Activated CD4-positive, alpha-beta memory T cell treated with anti-CD3 and anti-CD28 coated beads, Interleukin-2, amount 10 ng/mL, durations not matched to agents 7 days and 5 days (primary cell): ENCODE data around the gene JMJD6. TPM values are rescaled to one million over a fixed set of nuclear protein-coding genes. Genes with fewer than 3 reads are reported as not detected.
"Not testable (repeated sequence)": the region's sequence is repeated elsewhere in the genome, so short reads cannot be mapped to it uniquely, and the experiment has no call there.

Source experiments
- CTCF ChIA-PET: fragments of 350-600 bp; sonication (Branson Sonifier 250); formaldehyde crosslinking; loops from one replicate; lab custom pipeline; 2021; ENCODE audit warnings: antibody characterized with exemption, inconsistent platforms; lab: Charles Lee
- POLR2A ChIA-PET: fragments of 350-600 bp; sonication (Branson Sonifier 250); formaldehyde crosslinking; loops from one replicate; lab custom pipeline; 2021; ENCODE audit warnings: antibody characterized with exemption; lab: Charles Lee
- DNase-seq: peaks from one replicate; pipeline ENCODE4 v3.0.0-alpha.2; 2020
- H3K27ac Mint-ChIP-seq: one replicate; pipeline ENCODE4 v1.8.0; 2021; ENCODE audit warnings: mild to moderate bottlenecking, mixed read lengths
- H3K27me3 Mint-ChIP-seq: one replicate; pipeline ENCODE4 v1.8.0; 2021; ENCODE audit warnings: mixed read lengths
- H3K36me3 Mint-ChIP-seq: one replicate; pipeline ENCODE4 v1.8.0; 2021; ENCODE audit warnings: low read depth, mixed read lengths
- H3K4me1 Mint-ChIP-seq: one replicate; pipeline ENCODE4 v1.8.0; 2021; ENCODE audit warnings: mixed read lengths
- H3K4me3 Mint-ChIP-seq: one replicate; pipeline ENCODE4 v1.8.0; 2021; ENCODE audit warnings: mild to moderate bottlenecking, mixed read lengths
- H3K9me3 Mint-ChIP-seq: one replicate; pipeline ENCODE4 v1.8.0; 2021; ENCODE audit warnings: mixed read lengths
- total RNA-seq, 2 experiments: library from RNA; stranded (reverse); gene quantifications; one replicate each; pipeline ENCODE4 v1.2.3, GENCODE V29; 2021

JMJD6 gene
- total RNA-seq, 2 experiments from 2014 or later = 66.8 to 68.0 TPM

DNA sequence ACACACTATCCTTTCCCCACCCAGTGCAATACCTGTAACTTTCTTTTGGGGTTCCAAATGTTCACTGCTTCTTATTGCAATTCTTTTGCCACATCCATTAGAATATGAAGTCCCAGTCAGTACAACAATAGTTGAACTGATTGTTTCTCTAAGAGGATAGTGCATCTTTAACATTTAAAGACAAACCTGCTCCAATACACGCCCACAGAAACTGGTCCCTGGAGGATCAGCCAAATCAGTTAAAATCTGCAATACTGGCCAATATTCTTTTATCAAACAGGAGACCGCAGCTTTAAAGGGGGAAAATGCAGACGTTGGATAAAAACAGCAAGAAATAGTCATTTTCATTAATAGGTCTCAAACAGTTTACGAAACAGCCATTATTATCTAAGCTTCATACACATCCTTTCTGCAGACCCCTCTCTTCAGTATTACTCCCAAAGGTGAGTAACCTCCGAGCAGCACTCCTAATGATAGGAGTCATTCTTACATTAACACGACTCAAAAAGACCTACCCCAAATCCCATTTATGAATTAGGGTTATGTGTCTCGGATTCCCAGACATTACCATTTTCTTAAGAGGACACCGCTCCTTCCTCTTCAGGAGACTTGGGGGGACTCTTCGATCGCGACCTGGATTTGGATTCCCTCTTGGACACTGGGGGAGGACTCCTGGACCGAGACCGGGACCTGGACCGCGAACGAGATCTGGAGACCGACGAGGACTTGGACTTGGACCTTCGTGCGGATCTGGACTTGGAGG lies 9.4 kb upstream of the JMJD6 start:
- DNase-seq = no peak
- Mint-ChIP-seq H3K9me3 (no peaks in the 10 kb centered on the region), H3K27me3 (no peaks in the 10 kb centered on the region), H3K36me3 (peaks cover 53% of the 10 kb centered on the region), H3K4me1 (peaks cover 57% of the 10 kb centered on the region), H3K4me3 (peak overlapping the region; percentile 93), H3K27ac (peak overlapping the region; percentile 91)
- POLR2A ChIA-PET = interaction anchor here (1.0 to 6.5 kb wide), 15 partner anchors 9 to 724 kb away, joined by 3 to 248 read pairs (median 7); partner anchors contain the start of genes JMJD6 and METTL23
- CTCF ChIA-PET = interaction anchor here (1.8 kb wide), 1 partner anchor 9 kb away, joined by 12 read pairs; the partner anchor contains the start of genes JMJD6 and METTL23

DNA sequence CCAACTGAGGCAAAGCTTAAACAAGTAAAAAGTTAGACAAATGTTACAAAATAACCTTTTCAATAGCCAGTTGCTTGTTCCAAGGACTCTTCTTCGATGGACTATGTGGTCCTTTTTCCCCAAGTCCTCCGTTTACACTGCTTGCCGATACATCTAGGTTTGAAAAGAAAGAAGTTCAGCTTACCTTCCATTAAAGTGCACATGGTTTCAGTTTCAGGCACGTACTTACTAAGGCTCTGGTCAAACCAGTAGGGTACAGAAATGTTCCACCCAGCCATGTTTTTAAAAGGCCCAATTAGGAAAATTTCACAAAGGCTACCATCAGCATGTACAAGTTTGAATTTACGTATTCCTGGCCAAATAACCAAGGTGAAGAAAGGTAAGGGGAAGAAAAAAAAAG lies 8.6 kb upstream of the JMJD6 start:
- no peaks in the 10 kb centered on the region for H3K9me3 Mint-ChIP-seq
- no peak for DNase-seq
- POLR2A ChIA-PET = interaction anchor here (0.6 to 6.5 kb wide), 15 partner anchors 8 to 725 kb away, joined by 3 to 248 read pairs (median 5); partner anchors contain the start of genes JMJD6 and METTL23

DNA sequence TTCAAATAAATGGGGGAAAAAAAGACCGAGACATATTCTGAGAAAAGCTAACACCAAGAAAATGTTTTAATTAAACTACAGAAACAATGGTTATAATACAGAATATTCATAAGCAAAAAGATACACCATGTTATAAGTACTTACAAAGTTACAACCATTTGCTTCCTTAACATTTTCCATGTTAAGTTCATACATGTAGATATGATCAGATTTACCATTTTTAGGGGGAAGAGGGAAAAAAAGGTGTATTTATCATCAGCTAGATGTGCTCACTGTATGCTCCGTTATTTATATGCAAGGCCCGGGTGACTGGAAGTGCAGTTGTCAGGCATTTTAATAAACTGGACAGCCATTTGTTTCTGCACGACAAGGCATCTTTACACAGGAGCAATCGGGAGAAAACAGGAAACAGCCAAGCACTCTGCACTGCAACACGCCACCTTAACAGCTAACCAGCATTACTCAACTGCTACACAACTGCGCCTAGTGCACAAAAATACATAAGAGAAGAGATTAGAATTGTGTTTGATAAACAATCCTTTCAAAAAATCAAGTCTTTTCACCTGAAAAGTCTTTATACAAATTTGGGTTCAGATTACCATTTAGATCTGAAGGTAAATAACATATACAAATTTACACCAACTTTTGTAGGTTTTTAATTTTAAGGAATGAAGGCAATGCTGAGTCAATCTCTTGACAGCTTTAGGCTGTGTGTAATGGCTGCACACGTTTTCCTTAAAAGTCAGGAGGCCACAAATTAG lies 7.9 kb upstream of the JMJD6 start:
- Mint-ChIP-seq H3K27ac (peak overlapping the region; percentile 91), H3K27me3 (no peaks in the 10 kb centered on the region), H3K4me1 (peaks cover 57% of the 10 kb centered on the region), H3K9me3 (no peaks in the 10 kb centered on the region), H3K36me3 (peaks cover 62% of the 10 kb centered on the region), H3K4me3 (peak overlapping the region; percentile 93)
- ChIA-PET POLR2A (interaction anchor here (0.6 to 6.5 kb wide), 13 partner anchors 7 to 726 kb away, joined by 3 to 248 read pairs (median 7); partner anchors contain the start of genes JMJD6 and METTL23), CTCF (interaction anchor here (1.1 to 1.8 kb wide), 3 partner anchors 7 to 21 kb away, joined by 3 to 12 read pairs (median 4); partner anchors contain the start of genes JMJD6 and METTL23)
- DNase-seq = peak; percentile 42

More for the DNA sequence above, 8.6 kb upstream of the JMJD6 start:
- peak overlapping the region; percentile 93 for H3K4me3 Mint-ChIP-seq
- CTCF ChIA-PET = interaction anchor here (1.8 kb wide), 1 partner anchor 8 kb away, joined by 12 read pairs; the partner anchor contains the start of genes JMJD6 and METTL23
- H3K36me3 Mint-ChIP-seq = peaks cover 57% of the 10 kb centered on the region
- H3K27ac Mint-ChIP-seq = peak overlapping the region; percentile 91
- H3K27me3 Mint-ChIP-seq = no peaks in the 10 kb centered on the region
- H3K4me1 Mint-ChIP-seq = peaks cover 55% of the 10 kb centered on the region

DNA sequence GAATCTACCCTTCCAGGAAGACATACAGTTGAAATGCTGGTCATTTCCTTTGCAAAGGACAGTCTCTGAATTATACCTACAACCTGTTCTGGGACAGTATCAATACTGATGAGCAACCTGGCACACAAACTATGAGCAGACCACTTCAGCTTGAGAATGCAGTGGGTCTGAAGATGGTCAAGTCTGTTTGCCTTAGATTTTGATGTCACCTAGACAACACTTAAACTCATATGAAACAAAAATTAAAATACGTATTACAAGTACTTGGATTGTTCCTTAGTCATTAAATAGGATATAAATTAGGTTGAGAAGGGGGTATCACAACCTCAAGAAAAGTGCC lies 7.2 kb upstream of the JMJD6 start:
- no peak for DNase-seq
- H3K4me3 Mint-ChIP-seq = peak overlapping the region; percentile 93
- no peaks in the 10 kb centered on the region for H3K9me3 Mint-ChIP-seq
- ChIA-PET POLR2A (interaction anchor here (1.0 to 6.5 kb wide), 8 partner anchors 6 to 462 kb away, joined by 3 to 248 read pairs (median 6); partner anchors contain the start of genes JMJD6 and METTL23), CTCF (interaction anchor here (1.1 to 1.2 kb wide), 2 partner anchors 19 to 20 kb away, joined by 3 to 4 read pairs; no protein-coding TSS in a partner anchor)
- no peaks in the 10 kb centered on the region for H3K27me3 Mint-ChIP-seq
- peak overlapping the region; percentile 91 for H3K27ac Mint-ChIP-seq
- H3K4me1 Mint-ChIP-seq = peaks cover 56% of the 10 kb centered on the region
- peaks cover 64% of the 10 kb centered on the region for H3K36me3 Mint-ChIP-seq

DNA sequence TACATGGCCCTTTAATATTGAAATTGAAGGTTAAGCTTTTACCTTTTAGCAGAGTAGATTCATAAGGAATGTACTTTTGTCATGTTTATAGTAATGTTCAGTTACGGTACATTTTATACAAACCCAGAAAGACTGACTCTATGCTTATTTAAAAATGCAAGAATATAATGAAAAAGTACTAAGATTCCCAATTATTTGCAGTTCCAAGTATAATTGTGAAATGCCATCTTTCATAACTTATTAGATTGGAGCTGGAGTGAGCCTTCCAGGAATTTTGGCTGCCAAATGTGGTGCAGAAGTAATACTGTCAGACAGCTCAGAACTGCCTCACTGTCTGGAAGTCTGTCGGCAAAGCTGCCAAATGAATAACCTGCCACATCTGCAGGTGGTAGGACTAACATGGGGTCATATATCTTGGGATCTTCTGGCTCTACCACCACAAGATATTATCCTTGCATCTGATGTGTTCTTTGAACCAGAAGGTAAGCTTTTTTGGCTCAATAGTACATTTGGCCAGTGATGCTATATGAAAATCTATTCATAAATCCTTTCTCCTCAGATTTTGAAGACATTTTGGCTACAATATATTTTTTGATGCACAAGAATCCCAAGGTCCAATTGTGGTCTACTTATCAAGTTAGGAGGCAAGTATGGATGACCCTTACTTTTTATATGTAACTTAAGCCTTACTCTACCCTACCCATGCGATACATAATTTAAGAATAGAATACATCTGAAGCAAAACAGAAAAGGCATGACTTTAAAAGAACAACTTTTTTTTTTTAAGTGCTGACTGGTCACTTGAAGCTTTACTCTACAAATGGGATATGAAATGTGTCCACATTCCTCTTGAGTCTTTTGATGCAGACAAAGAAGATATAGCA lies 6.6 kb upstream of the JMJD6 start:
- no peaks in the 10 kb centered on the region for H3K9me3 Mint-ChIP-seq
- DNase-seq = no peak
- CTCF ChIA-PET = interaction anchor here (1.1 kb wide), 1 partner anchor 19 kb away, joined by 4 read pairs; no protein-coding TSS in a partner anchor
- H3K27ac Mint-ChIP-seq = peak overlapping the region; percentile 91
- POLR2A ChIA-PET = interaction anchor here (1.0 to 2.6 kb wide), 9 partner anchors 10 to 175 kb away, joined by 3 to 11 read pairs (median 3); no protein-coding TSS in a partner anchor
- H3K4me1 Mint-ChIP-seq = peaks cover 56% of the 10 kb centered on the region
- peak overlapping the region; percentile 93 for H3K4me3 Mint-ChIP-seq
- peaks cover 64% of the 10 kb centered on the region for H3K36me3 Mint-ChIP-seq
- H3K27me3 Mint-ChIP-seq = no peaks in the 10 kb centered on the region

DNA sequence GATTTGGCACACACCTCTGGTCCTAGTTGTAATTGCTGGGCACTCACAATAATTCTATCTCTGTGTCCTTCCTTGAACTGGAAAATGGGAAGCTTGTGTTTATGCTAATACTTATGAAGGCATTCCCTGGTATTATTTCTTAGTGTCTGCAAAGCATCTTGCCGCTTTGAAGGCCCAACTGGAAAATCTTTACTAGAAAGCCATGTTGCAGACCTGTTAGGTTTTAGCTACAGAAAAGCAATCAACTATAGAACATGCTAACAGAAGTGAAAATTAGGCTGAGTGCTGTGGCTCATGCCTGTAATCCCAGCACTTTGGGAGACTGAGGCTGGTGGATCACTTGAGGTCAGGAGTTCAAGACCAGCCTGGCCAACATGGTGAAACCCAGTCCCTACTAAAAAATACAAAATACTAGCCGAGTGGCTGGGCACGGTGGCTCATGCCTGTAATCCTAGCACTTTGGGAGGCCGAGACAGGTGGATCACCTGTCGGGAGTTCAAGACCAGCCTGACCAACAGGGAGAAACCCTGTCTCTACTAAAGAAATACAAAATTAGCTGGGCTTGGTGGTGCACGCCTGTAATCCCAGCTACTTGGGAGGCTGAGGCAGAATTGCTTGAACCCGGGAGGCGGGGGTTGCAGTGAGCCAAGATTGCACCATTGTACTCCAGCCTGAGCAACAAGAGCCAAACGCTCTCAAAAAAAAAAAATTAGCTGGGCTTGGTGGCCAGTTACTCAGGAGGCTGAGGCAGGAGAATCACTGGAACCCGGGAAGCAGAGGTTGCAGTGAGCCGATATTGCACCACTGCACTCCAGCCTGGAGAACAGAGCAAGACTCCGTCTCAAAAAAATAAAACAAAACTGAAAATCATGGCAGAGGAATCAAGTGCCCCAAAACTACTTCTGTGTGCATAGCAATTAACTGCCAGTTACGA lies 5.7 kb upstream of the JMJD6 start:
- ChIA-PET POLR2A (interaction anchor here (0.9 to 2.5 kb wide), 12 partner anchors 9 to 174 kb away, joined by 3 to 11 read pairs (median 3); no protein-coding TSS in a partner anchor), CTCF (interaction anchor here (1.5 kb wide), 1 partner anchor 174 kb away, joined by 4 read pairs; no protein-coding TSS in a partner anchor)
- H3K4me3 Mint-ChIP-seq, DNase-seq, H3K27me3 Mint-ChIP-seq, H3K9me3 Mint-ChIP-seq: not testable (repeated sequence)
- peaks cover 56% of the 10 kb centered on the region for H3K4me1 Mint-ChIP-seq
- peak overlapping the region; percentile 45 for H3K27ac Mint-ChIP-seq
- H3K36me3 Mint-ChIP-seq = peaks cover 71% of the 10 kb centered on the region

DNA sequence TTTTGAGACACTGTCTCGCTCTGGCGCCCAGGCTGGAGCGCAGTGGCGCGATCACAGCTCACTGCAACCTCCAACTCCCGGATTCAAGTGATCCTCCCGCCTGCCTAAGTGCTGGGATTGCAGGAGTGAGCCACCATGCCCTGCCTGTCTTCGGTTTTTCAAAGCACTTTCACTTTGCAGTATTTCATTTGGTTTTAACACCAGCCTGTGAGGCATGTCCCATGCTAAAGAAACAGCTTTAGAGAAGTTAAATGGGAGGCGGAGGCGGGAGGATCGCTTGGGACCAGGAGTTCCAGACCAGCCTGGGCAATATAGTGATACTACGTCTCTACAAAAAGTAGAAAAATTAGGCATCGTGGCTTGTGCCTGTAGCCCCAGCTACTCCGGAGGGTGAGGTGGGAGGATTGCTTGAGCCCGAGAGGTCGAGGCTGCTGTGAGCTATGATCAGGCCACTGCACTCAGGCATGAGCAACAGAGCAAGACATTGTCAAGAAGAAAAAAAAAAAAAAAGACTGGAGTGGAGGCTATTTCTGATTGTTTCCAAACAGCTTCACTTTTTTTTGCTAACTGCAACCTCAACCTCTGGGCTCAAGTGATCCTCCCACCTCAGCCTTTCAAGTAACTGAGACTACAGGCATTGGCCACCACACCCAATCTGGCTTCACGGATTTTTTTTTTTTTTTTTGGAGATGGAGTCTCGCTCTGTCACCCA lies 1.5 kb upstream of the JMJD6 start:
- Mint-ChIP-seq H3K9me3 (no peaks in the 10 kb centered on the region), H3K4me1 (peaks cover 59% of the 10 kb centered on the region), H3K4me3 (peak overlapping the region; percentile 91), H3K27me3 (no peaks in the 10 kb centered on the region), H3K36me3 (peaks cover 67% of the 10 kb centered on the region), H3K27ac (peak overlapping the region; percentile 94)
- ChIA-PET POLR2A (interaction anchor here (0.7 to 6.0 kb wide), 18 partner anchors 9 to 361 kb away, joined by 3 to 248 read pairs (median 4); partner anchors contain the start of genes MFSD11, MGAT5B, SRSF2 and ST6GALNAC1), CTCF (interaction anchor here (0.6 to 5.2 kb wide), 9 partner anchors 7 to 170 kb away, joined by 3 to 36 read pairs (median 4); partner anchors contain the start of genes MFSD11 and SRSF2)
- peak; percentile 35 for DNase-seq

DNA sequence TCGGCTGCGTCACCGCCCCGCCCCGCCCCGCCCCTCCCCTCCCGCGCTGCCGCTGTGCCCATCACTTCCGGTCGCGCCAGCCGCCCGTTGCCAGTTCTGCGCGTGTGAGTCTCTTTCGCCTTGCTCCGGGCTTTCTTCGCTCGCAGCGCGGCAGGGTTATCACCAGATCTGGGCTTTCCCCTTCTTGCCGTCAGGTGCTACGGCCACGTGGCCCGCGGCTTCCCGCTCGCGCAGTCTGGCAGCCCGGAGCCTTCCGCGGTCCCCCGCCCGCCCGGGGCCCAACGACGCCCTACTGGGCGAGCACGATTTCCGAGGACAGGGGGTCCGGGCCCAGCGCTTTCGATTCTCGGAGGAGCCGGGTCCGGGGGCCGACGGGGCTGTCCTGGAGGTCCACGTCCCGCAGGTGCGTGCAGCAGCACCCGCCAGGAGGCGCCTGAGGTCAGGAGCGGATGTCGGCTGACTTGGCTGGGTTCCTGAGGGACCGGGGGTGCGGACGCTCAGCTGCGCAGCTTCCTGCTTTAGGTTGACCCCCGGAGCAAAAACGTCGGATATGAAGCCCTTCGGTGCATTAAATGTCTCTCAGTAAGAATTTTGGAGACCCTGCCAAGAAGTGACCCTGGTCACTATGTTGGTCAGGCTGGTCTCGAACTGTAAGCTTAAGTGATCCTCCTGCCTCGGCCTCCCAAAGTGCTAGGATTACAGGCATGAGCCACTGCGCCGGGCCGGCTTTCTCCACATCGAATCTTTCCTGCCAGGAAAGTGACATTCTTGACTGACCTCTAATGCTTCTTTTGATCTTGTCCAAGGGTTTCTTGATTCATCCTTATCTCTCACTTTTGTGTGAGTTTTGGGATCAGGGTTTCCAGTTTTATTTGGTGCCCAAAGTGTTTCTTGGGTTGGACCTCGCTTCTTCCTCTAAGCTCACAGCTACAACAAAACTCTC lies 641 bp upstream of the JMJD6 start, which contains the start of gene METTL23:
TSS of gene METTL23 (plus strand) at position 64 of the 943 bp plus-strand sequence. CDS start 2,872 bp downstream, outside the sequence.
- H3K27ac Mint-ChIP-seq = peak within 1 kb of the TSS; percentile 94
- ChIA-PET CTCF (interaction anchor here (0.6 to 5.2 kb wide), 7 partner anchors 8 to 170 kb away, joined by 3 to 36 read pairs (median 8); partner anchors contain the start of genes MFSD11 and SRSF2), POLR2A (interaction anchor here (0.7 to 6.0 kb wide), 22 partner anchors 10 to 362 kb away, joined by 3 to 248 read pairs (median 4); partner anchors contain the start of genes MFSD11, MGAT5B, SRSF2 and ST6GALNAC1)
- no peaks in the 10 kb centered on the region for H3K9me3 Mint-ChIP-seq
- H3K27me3 Mint-ChIP-seq = no peaks in the 10 kb centered on the region
- H3K36me3 Mint-ChIP-seq = peaks cover 70% of the 10 kb centered on the region
- H3K4me1 Mint-ChIP-seq = peaks cover 58% of the 10 kb centered on the region
- peak; percentile 83 for DNase-seq
- peak within 1 kb of the TSS; percentile 91 for H3K4me3 Mint-ChIP-seq

DNA sequence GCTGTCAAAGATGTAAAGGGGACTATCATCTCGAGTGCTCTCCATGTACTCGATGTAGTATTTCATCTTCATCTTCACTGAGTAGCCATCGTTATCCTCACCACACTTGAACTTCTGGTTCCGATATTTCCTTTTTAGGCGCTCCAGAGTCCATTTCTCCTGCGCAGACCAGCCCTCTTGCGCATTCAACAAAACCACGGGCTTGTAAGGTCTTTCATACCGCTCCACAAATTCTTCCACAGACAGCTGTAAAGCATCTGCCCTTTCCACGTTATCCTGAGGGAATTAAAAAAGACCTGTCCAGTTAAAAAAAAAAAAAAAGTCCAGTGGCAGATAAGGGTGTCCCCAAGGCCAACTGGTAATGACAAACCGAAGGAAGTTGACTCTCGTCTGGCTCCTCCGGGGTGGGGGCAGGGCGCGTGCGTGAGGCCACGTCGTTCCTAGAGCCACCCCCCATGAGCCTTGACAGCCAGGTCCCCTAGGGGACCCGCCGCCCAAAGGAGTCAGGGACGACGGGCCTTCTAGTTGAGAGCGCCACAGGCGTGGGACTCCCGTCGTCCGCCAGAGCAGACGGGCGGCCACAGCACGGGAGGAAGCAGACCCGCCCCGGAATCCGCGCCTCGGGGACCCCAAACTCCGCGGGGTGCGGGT lies 701 bp downstream of the JMJD6 start:
- H3K4me1 Mint-ChIP-seq = peaks cover 60% of the 10 kb centered on the region
- peak overlapping the region; percentile 91 for H3K4me3 Mint-ChIP-seq
- CTCF ChIA-PET = interaction anchor here (0.5 to 5.2 kb wide), 6 partner anchors 10 to 920 kb away, joined by 3 to 36 read pairs (median 8); partner anchors contain the start of genes MFSD11 and SRSF2
- no peaks in the 10 kb centered on the region for H3K9me3 Mint-ChIP-seq
- peaks cover 76% of the 10 kb centered on the region for H3K36me3 Mint-ChIP-seq
- POLR2A ChIA-PET = interaction anchor here (0.8 to 6.0 kb wide), 11 partner anchors 11 to 363 kb away, joined by 3 to 248 read pairs (median 6); partner anchors contain the start of genes MFSD11 and SRSF2
- DNase-seq = peak; percentile 81
- H3K27ac Mint-ChIP-seq = peak overlapping the region; percentile 94
- no peaks in the 10 kb centered on the region for H3K27me3 Mint-ChIP-seq
